ENCODE measurements around the gene SLC18A3.

The SLC18A3 gene

GRCh38 chr10:49579621-49580020 lies 30.5 kb upstream of the SLC18A3 start:
- TF ChIP-seq CTCF (IDR thresholded peaks at IDR 0.05; ENCODE audit: control extremely low read depth, extremely low read depth, low read depth, missing control alignments), result no peak
- CTCF ChIA-PET, result interaction anchor here (1.3 to 3.2 kb wide), 3 partner anchors 14 to 16 kb away, joined by 4 to 13 read pairs (median 4); no protein-coding TSS in a partner anchor
- POLR2A ChIA-PET, result no interaction called here
- no peak for DNase-seq (ENCODE audit: extremely low spot score)

GRCh38 chr10:49585387-49585786 lies 24.7 kb upstream of the SLC18A3 start:
- ChIA-PET POLR2A (no interaction called here), CTCF (interaction anchor here (1.8 kb wide), 1 partner anchor 8 kb away, joined by 9 read pairs; no protein-coding TSS in a partner anchor)
- DNase-seq (ENCODE audit: extremely low spot score), result no peak
- no peak for TF ChIP-seq CTCF (IDR thresholded peaks at IDR 0.05; ENCODE audit: control extremely low read depth, extremely low read depth, low read depth, missing control alignments)

GRCh38 chr10:49587981-49588380 lies 22.1 kb upstream of the SLC18A3 start:
- ChIA-PET POLR2A (no interaction called here), CTCF (no interaction called here)
- no peak for TF ChIP-seq CTCF (IDR thresholded peaks at IDR 0.05; ENCODE audit: control extremely low read depth, extremely low read depth, low read depth, missing control alignments)

GRCh38 chr10:49592726-49593563 lies 17.2 kb upstream of the SLC18A3 start:
- POLR2A ChIA-PET, result no interaction called here
- peak; percentile 94 for TF ChIP-seq CTCF (IDR thresholded peaks at IDR 0.05; ENCODE audit: control extremely low read depth, extremely low read depth, low read depth, missing control alignments)
- CTCF ChIA-PET, result interaction anchor here (0.9 to 4.4 kb wide), 38 partner anchors 9 to 935 kb away, joined by 3 to 32 read pairs (median 4); partner anchors contain the start of genes ERCC6 and WASHC2A
- DNase-seq (ENCODE audit: extremely low spot score), result peak; percentile 80

More at GRCh38 chr10:49587981-49588380, 22.1 kb upstream of the SLC18A3 start:
- no peak for DNase-seq (ENCODE audit: extremely low spot score)

- no peak for TF ChIP-seq CTCF (IDR thresholded peaks at IDR 0.05; ENCODE audit: control extremely low read depth, extremely low read depth, low read depth, missing control alignments)
- DNase-seq (ENCODE audit: extremely low spot score), result peak; percentile 13
- POLR2A ChIA-PET, result no interaction called here
- CTCF ChIA-PET, result interaction anchor here (0.9 to 4.4 kb wide), 36 partner anchors 9 to 936 kb away, joined by 3 to 32 read pairs (median 4); partner anchors contain the start of genes ERCC6 and WASHC2A
Observed at GRCh38 chr10:49593564-49593875, 16.6 kb upstream of the SLC18A3 start.

- POLR2A ChIA-PET, result no interaction called here
- TF ChIP-seq CTCF (IDR thresholded peaks at IDR 0.05; ENCODE audit: control extremely low read depth, extremely low read depth, low read depth, missing control alignments), result no peak
- CTCF ChIA-PET, result interaction anchor here (0.9 to 4.4 kb wide), 36 partner anchors 10 to 833 kb away, joined by 3 to 32 read pairs (median 4); partner anchors contain the start of genes ERCC6 and WASHC2A
- DNase-seq (ENCODE audit: extremely low spot score), result peak; percentile 9
Observed at GRCh38 chr10:49593998-49594397, 16.1 kb upstream of the SLC18A3 start.

Data from GM10248 (cell line).